Measurements from ENCODE around the gene DHX16.

DNA sequence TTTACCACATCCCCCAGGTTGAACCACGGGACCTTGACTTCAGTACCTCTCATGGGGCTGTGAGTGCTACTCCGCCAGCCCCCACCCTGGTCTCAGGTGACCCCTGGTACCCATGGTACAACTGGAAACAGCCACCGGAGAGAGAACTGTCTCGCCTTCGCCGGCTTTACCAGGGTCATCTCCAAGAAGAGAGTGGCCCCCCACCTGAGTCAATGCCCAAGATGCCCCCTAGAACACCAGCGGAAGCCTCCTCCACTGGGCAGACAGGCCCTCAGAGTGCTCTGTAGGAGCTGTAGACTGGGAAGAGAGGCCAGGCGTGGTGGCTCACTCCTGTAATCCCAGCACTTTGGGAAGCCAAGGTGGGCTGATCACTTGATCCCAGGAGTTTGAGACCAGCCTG, 47.3 kb downstream of the DHX16 start:
- TF ChIP-seq CTCF (IDR thresholded peaks at IDR 0.05) (no peak), POLR2A (IDR thresholded peaks at IDR 0.05) (no peak)

Measured in lower leg skin (tissue), 3 donors.